Measurements from ENCODE around the gene LPIN3. TPM values are rescaled to one million over a fixed set of nuclear protein-coding genes. Genes with fewer than 3 reads are reported as not detected.
A peak's percentile ranks its signal among the peaks of the same experiment; 100 is the strongest.
"Not testable (repeated sequence)": the region's sequence is repeated elsewhere in the genome, so short reads cannot be mapped to it uniquely, and the experiment has no call there.

LPIN3 gene
- total RNA-seq, 2 experiments from 2014 or later = 4.0 TPM

- no peaks in the 10 kb centered on the region for H3K9me3 Mint-ChIP-seq (ENCODE audit: low read depth)
- no peak overlapping the region for H3K27ac Mint-ChIP-seq
- ATAC-seq (no peak), DNase-seq (no peak)
- H3K4me3 Mint-ChIP-seq = no peak overlapping the region
- intact Hi-C loops (cut with DNase I, micrococcal nuclease) = no loop called here
- no peaks in the 10 kb centered on the region for H3K27me3 Mint-ChIP-seq
- CTCF ChIA-PET = no interaction called here
- peaks cover 3% of the 10 kb centered on the region for H3K4me1 Mint-ChIP-seq
- no peaks in the 10 kb centered on the region for H3K36me3 Mint-ChIP-seq (ENCODE audit: low read depth)
- POLR2A ChIA-PET = no interaction called here
Observed at GRCh38 chr20:41308726-41309413, 31.8 kb upstream of the LPIN3 start.

GRCh38 chr20:41309817-41310216, 30.8 kb upstream of the LPIN3 start:
- ATAC-seq (no peak), DNase-seq (no peak)
- Mint-ChIP-seq H3K4me1 (peaks cover 11% of the 10 kb centered on the region), H3K27ac (no peak overlapping the region), H3K9me3 (ENCODE audit: low read depth) (no peaks in the 10 kb centered on the region), H3K27me3 (no peaks in the 10 kb centered on the region), H3K36me3 (ENCODE audit: low read depth) (no peaks in the 10 kb centered on the region), H3K4me3 (no peak overlapping the region)
- CTCF ChIA-PET = interaction anchor here (0.6 kb wide), 1 partner anchor 1322 kb away, joined by 3 read pairs; no protein-coding TSS in a partner anchor
- intact Hi-C loops (cut with DNase I, micrococcal nuclease) = no loop called here
- POLR2A ChIA-PET = no interaction called here

DNA sequence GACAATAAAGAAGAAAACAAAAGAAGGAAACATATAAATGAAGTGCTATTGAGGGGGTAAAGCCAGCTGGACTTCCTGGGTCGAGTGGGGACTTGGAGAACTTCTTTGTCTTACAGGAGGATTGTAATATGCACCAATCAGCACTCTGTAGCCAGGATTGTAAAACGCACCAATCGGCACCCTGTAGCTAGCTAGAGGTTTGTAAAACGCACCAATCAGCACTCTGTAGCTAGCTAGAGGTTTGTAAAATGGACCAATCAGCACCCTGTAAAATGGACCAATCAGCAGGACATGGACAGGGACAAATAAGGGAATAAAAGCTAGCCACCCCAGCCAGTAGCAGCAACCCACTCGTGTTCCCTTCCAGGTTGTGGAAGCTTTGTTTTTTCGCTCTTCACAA, 28.6 kb upstream of the LPIN3 start:
- H3K27ac Mint-ChIP-seq; CTCF ChIA-PET; H3K9me3 Mint-ChIP-seq (ENCODE audit: low read depth); intact Hi-C loops (cut with DNase I, micrococcal nuclease); DNase-seq; POLR2A ChIA-PET; H3K36me3 Mint-ChIP-seq (ENCODE audit: low read depth); H3K4me3 Mint-ChIP-seq; H3K27me3 Mint-ChIP-seq; ATAC-seq: not testable (repeated sequence)
- peaks cover 28% of the 10 kb centered on the region for H3K4me1 Mint-ChIP-seq

GRCh38 chr20:41314386-41314785, 26.2 kb upstream of the LPIN3 start:
- intact Hi-C loops (cut with DNase I, micrococcal nuclease) = no loop called here
- no peaks in the 10 kb centered on the region for H3K36me3 Mint-ChIP-seq (ENCODE audit: low read depth)
- CTCF ChIA-PET = interaction anchor here (0.6 to 1.0 kb wide), 2 partner anchors 8 to 23 kb away, joined by 3 to 4 read pairs; no protein-coding TSS in a partner anchor

DNA sequence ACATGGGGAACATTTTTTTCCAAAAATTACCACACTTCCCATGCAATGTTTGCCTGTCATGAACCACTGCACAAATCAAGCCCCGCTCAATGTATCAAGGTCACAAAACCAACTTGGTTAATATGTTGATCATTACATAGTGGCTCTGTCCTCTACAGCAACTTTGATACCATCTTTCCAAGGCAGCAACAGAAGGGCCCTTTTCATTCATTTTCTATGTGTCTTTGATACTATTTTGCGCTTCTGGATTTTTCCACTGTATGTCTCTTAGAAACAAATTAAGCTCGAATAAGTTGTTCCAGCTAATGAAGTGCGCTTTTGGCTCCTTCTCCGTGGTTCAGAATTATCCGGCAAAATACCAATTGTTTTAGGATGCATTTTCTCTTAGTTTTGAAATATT, 24.6 kb upstream of the LPIN3 start:
- no peaks in the 10 kb centered on the region for H3K27me3 Mint-ChIP-seq
- ChIA-PET POLR2A (interaction anchor here (0.6 kb wide), 2 partner anchors 35 to 269 kb away, joined by 3 to 5 read pairs; no protein-coding TSS in a partner anchor), CTCF (no interaction called here)
- H3K36me3 Mint-ChIP-seq (ENCODE audit: low read depth) = no peaks in the 10 kb centered on the region
- DNase-seq = no peak
- peaks cover 31% of the 10 kb centered on the region for H3K4me1 Mint-ChIP-seq
- no peaks in the 10 kb centered on the region for H3K9me3 Mint-ChIP-seq (ENCODE audit: low read depth)
- peak overlapping the region; percentile 84 for H3K4me3 Mint-ChIP-seq
- ATAC-seq = no peak
- H3K27ac Mint-ChIP-seq = peak overlapping the region; percentile 66
- intact Hi-C loops (cut with DNase I, micrococcal nuclease) = no loop called here

More at GRCh38 chr20:41314386-41314785, 26.2 kb upstream of the LPIN3 start:
- POLR2A ChIA-PET = no interaction called here
- no peak overlapping the region for H3K27ac Mint-ChIP-seq
- ATAC-seq = no peak
- no peaks in the 10 kb centered on the region for H3K9me3 Mint-ChIP-seq (ENCODE audit: low read depth)
- H3K27me3 Mint-ChIP-seq = no peaks in the 10 kb centered on the region
- no peak for DNase-seq
- peaks cover 31% of the 10 kb centered on the region for H3K4me1 Mint-ChIP-seq
- H3K4me3 Mint-ChIP-seq = no peak overlapping the region

GRCh38 chr20:41316602-41317545, 23.7 kb upstream of the LPIN3 start:
- no peaks in the 10 kb centered on the region for H3K27me3 Mint-ChIP-seq
- DNase-seq (peak; percentile 87), ATAC-seq (peak; percentile 62)
- H3K4me1 Mint-ChIP-seq = peaks cover 31% of the 10 kb centered on the region
- no peaks in the 10 kb centered on the region for H3K9me3 Mint-ChIP-seq (ENCODE audit: low read depth)
- intact Hi-C loops (cut with DNase I, micrococcal nuclease) = loop anchor here (1.0 kb wide), 7 partner anchors 23 to 376 kb away; partner anchors contain the start of genes LPIN3 (in 2 of the 2), CHD6 (in 1 of the 2), PLCG1 (in 1 of the 2) and TOP1 (in 1 of the 2)
- H3K27ac Mint-ChIP-seq = peak overlapping the region; percentile 66
- CTCF ChIA-PET = interaction anchor here (0.5 to 0.7 kb wide), 2 partner anchors 24 to 257 kb away, joined by 3 to 4 read pairs; partner anchors contain the start of gene LPIN3
- H3K36me3 Mint-ChIP-seq (ENCODE audit: low read depth) = no peaks in the 10 kb centered on the region
- H3K4me3 Mint-ChIP-seq = peak overlapping the region; percentile 84
- POLR2A ChIA-PET = no interaction called here

- Mint-ChIP-seq H3K36me3 (ENCODE audit: low read depth) (no peaks in the 10 kb centered on the region), H3K27ac (peak within 1 kb of the TSS; percentile 66), H3K27me3 (no peaks in the 10 kb centered on the region), H3K4me1 (peaks cover 31% of the 10 kb centered on the region), H3K4me3 (peak within 1 kb of the TSS; percentile 84), H3K9me3 (ENCODE audit: low read depth) (no peaks in the 10 kb centered on the region)
- ChIA-PET POLR2A (no interaction called here), CTCF (interaction anchor here (0.5 kb wide), 1 partner anchor 23 kb away, joined by 4 read pairs; the partner anchor contains the start of gene LPIN3)
- DNase-seq = peak; percentile 98
- ATAC-seq = peak; percentile 99
- intact Hi-C loops (cut with DNase I, micrococcal nuclease) = loop anchor here (1.0 kb wide), 7 partner anchors 23 to 376 kb away; partner anchors contain the start of genes LPIN3 (in 2 of the 2), CHD6 (in 1 of the 2), PLCG1 (in 1 of the 2) and TOP1 (in 1 of the 2)
Observed at GRCh38 chr20:41317546-41318270, 22.9 kb upstream of the LPIN3 start, which contains the start of gene ZHX3. Gene ZHX3 (minus strand): TSS chr20:41317731. CDS start chr20:41204916, 112,815 bp downstream.

DNA sequence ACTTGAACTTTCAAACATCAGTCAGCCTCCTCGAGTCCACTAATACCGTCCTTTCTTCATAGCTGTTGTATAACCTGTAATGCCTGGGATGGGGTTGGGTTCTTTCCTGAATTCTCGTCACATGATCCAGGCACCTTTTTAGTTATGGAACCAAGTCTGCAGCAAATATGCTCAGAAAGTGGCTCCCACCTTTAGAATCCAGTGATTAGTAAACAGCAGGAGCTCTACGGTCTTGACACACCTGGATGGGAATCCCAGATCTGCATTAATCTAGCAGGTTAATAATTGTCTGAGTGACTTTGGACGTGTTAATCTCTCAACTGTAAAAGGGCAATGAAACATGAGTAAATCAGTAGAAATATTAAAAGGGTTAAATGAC, 22.4 kb upstream of the LPIN3 start:
- ChIA-PET POLR2A (no interaction called here), CTCF (interaction anchor here (1.0 kb wide), 1 partner anchor 183 kb away, joined by 5 read pairs; no protein-coding TSS in a partner anchor)
- Mint-ChIP-seq H3K4me1 (peaks cover 31% of the 10 kb centered on the region), H3K4me3 (peak overlapping the region; percentile 63), H3K27me3 (no peaks in the 10 kb centered on the region), H3K9me3 (ENCODE audit: low read depth) (no peaks in the 10 kb centered on the region), H3K36me3 (ENCODE audit: low read depth) (no peaks in the 10 kb centered on the region), H3K27ac (peak overlapping the region; percentile 58)
- intact Hi-C loops (cut with DNase I, micrococcal nuclease) = no loop called here
- DNase-seq (no peak), ATAC-seq (no peak)

GRCh38 chr20:41320441-41320840, 20.2 kb upstream of the LPIN3 start:
- no peaks in the 10 kb centered on the region for H3K9me3 Mint-ChIP-seq (ENCODE audit: low read depth)
- H3K4me1 Mint-ChIP-seq = peaks cover 18% of the 10 kb centered on the region
- no peak for ATAC-seq
- intact Hi-C loops (cut with DNase I, micrococcal nuclease) = no loop called here
- H3K4me3 Mint-ChIP-seq = no peak overlapping the region
- DNase-seq = no peak
- H3K36me3 Mint-ChIP-seq (ENCODE audit: low read depth) = no peaks in the 10 kb centered on the region
- CTCF ChIA-PET = no interaction called here
- H3K27ac Mint-ChIP-seq = no peak overlapping the region
- POLR2A ChIA-PET = no interaction called here
- H3K27me3 Mint-ChIP-seq = no peaks in the 10 kb centered on the region

DNA sequence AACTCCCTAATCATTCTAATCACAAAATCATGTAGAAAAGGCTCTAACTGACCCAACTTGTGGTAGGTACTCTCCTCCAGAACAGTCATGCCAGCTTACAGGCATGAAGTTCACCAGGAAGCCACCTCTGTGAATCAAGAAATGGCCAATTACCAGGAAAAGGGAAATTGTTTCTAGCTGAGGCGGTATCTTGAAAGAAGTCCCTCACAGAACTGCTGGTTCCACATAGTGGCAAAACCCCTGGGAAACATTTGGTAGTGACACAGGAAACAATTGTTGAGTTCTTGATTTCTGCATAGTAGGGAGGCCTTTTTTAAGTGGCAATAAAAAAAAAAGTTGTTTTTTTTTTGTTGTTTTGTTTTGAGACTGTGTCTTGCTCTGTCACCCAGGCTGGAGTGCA, 19.6 kb upstream of the LPIN3 start:
- Mint-ChIP-seq H3K4me3 (no peak overlapping the region), H3K9me3 (ENCODE audit: low read depth) (no peaks in the 10 kb centered on the region), H3K36me3 (ENCODE audit: low read depth) (no peaks in the 10 kb centered on the region), H3K27me3 (no peaks in the 10 kb centered on the region), H3K4me1 (peaks cover 15% of the 10 kb centered on the region), H3K27ac (no peak overlapping the region)
- POLR2A ChIA-PET = no interaction called here
- intact Hi-C loops (cut with DNase I, micrococcal nuclease) = no loop called here
- DNase-seq = no peak
- CTCF ChIA-PET = no interaction called here
- ATAC-seq = no peak

- Mint-ChIP-seq H3K36me3 (ENCODE audit: low read depth) (no peaks in the 10 kb centered on the region), H3K4me3 (no peak overlapping the region), H3K27me3 (no peaks in the 10 kb centered on the region), H3K9me3 (ENCODE audit: low read depth) (no peaks in the 10 kb centered on the region), H3K4me1 (peaks cover 13% of the 10 kb centered on the region), H3K27ac (no peak overlapping the region)
- CTCF ChIA-PET = interaction anchor here (1.0 to 1.3 kb wide), 2 partner anchors 12 to 154 kb away, joined by 3 to 4 read pairs; no protein-coding TSS in a partner anchor
- POLR2A ChIA-PET = no interaction called here
- ATAC-seq (no peak), DNase-seq (no peak)
- intact Hi-C loops (cut with DNase I, micrococcal nuclease) = no loop called here
Observed at GRCh38 chr20:41327178-41327577, 13.4 kb upstream of the LPIN3 start.
